ENCODE results near the gene SUMF1.

Gene SUMF1

DNA sequence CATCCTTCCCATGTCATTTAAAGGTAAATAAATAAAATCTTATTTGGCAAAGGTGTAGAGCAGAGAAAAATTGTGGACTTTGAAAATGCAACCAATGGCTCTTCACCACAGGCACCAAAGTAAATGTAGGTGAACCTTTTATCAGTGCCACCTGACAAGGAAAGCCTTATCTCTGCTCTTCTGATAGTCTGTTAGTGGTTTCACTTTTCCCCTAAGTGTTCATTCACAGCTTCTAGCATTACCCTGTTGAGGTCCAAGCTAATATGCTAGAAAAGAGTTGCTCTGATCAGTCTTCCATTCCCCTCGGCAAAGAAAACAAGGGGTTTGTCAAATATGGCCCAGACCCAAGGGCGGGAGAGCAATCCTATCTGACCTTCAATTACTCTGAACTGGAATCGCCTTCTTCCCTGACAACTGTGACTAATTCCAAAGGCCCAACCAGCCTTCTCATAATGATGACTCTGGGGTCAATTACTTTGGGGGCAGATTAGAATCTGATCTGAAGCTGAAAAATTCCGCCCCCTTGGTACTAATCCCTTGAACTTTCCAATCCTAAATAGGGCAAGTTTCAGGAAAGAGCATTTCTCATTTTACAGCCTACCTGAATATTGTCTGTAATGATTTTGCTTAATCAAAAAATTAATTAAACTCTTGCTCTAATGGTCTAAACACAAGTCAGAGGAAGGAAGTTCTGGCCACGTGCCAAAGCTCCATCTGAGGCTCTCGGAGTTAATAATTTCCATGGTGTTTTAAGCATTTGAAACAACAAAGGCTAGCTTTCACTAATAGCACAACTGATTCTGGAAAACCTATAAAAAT lies 111.5 kb downstream of the SUMF1 start:
- TF ChIP-seq, protein P1, sequence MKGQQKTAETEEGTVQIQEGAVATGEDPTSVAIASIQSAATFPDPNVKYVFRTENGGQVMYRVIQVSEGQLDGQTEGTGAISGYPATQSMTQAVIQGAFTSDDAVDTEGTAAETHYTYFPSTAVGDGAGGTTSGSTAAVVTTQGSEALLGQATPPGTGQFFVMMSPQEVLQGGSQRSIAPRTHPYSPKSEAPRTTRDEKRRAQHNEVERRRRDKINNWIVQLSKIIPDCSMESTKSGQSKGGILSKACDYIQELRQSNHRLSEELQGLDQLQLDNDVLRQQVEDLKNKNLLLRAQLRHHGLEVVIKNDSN (IDR thresholded peaks at IDR 0.05): no peak
- TF ChIP-seq CREB1 (IDR thresholded peaks at IDR 0.05; ENCODE audit: low read depth) (no peak), YY1 (IDR thresholded peaks at IDR 0.05; ENCODE audit: low read depth) (no peak), ZBTB7A (IDR thresholded peaks at IDR 0.05; ENCODE audit: low read depth) (no peak), TEAD4 (IDR thresholded peaks at IDR 0.05) (no peak), TAF1 (IDR thresholded peaks at IDR 0.05; ENCODE audit: low read depth) (no peak), NFIC (IDR thresholded peaks at IDR 0.05) (no peak), FOXM1 (IDR thresholded peaks at IDR 0.05; ENCODE audit: borderline replicate concordance, low read depth) (no peak), TCF12 (IDR thresholded peaks at IDR 0.05; ENCODE audit: low read depth) (no peak), EGR1 (IDR thresholded peaks at IDR 0.05) (no peak), EP300 (IDR thresholded peaks at IDR 0.05; ENCODE audit: borderline replicate concordance) (no peak), CEBPB (IDR thresholded peaks at IDR 0.05) (no peak), RAD21 (IDR thresholded peaks at IDR 0.05; ENCODE audit: low read depth) (no peak)
- TF ChIP-seq, protein P2, sequence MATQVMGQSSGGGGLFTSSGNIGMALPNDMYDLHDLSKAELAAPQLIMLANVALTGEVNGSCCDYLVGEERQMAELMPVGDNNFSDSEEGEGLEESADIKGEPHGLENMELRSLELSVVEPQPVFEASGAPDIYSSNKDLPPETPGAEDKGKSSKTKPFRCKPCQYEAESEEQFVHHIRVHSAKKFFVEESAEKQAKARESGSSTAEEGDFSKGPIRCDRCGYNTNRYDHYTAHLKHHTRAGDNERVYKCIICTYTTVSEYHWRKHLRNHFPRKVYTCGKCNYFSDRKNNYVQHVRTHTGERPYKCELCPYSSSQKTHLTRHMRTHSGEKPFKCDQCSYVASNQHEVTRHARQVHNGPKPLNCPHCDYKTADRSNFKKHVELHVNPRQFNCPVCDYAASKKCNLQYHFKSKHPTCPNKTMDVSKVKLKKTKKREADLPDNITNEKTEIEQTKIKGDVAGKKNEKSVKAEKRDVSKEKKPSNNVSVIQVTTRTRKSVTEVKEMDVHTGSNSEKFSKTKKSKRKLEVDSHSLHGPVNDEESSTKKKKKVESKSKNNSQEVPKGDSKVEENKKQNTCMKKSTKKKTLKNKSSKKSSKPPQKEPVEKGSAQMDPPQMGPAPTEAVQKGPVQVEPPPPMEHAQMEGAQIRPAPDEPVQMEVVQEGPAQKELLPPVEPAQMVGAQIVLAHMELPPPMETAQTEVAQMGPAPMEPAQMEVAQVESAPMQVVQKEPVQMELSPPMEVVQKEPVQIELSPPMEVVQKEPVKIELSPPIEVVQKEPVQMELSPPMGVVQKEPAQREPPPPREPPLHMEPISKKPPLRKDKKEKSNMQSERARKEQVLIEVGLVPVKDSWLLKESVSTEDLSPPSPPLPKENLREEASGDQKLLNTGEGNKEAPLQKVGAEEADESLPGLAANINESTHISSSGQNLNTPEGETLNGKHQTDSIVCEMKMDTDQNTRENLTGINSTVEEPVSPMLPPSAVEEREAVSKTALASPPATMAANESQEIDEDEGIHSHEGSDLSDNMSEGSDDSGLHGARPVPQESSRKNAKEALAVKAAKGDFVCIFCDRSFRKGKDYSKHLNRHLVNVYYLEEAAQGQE (IDR thresholded peaks at IDR 0.05; ENCODE audit: low read depth): no peak
- TF ChIP-seq, protein P3, sequence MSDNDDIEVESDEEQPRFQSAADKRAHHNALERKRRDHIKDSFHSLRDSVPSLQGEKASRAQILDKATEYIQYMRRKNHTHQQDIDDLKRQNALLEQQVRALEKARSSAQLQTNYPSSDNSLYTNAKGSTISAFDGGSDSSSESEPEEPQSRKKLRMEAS (IDR thresholded peaks at IDR 0.05): no peak

DNA sequence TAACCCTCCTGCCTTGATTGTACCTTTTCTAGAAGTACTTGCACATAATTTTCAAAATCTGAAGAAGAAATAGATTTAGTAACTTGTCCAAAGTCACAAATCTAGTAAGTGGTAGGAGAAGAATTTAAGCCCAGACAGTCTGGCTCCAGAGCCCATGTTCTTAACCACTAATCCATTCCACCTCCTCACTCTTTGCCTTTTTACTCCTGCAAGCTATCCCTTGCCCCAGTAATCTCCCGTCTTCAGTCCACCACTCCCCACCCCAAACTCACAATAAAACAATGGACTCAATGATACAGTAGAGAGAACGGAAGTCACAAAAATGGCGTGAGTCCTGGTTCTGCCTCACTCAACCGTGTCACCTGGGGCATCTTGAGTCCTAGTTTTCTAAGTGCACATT lies 115.2 kb downstream of the SUMF1 start:
- TF ChIP-seq ZBTB7A (IDR thresholded peaks at IDR 0.05; ENCODE audit: low read depth) (no peak), TAF1 (IDR thresholded peaks at IDR 0.05; ENCODE audit: low read depth) (no peak)

DNA sequence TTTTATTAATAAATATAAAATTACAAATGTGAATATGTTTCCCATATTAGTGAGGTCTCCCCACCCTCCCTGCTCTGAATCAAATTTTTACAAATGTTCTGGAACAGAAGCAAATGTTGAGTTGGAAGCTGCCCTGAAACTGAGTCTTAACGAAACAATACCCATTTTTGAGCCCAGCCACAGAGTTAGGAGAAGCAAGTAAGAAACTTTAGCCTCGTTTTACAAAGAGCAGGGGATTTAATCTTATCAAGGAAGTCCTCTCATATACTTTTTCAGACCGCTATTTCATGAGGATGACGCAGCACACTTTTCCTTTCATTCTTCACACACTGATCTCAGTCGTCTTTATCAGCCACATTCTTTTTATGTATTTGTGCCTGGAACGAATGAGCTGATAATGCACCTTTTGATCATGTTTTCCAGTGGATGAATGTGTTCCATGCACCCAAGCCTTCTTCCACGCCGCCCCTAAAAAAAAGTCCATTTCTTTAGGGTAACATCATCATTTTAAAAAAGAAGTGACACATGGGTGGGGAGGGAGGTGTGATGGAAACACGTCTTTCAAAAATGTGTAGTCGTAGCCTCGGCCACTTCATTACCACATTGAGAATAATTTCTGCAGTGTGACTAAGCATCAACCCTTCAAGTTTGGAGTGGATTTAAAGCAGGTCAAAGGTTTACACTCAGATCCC lies 115.8 kb downstream of the SUMF1 start:
- TF ChIP-seq NFIC (IDR thresholded peaks at IDR 0.05): no peak
- no peak for TF ChIP-seq ZBTB7A (IDR thresholded peaks at IDR 0.05; ENCODE audit: low read depth)
- no peak for TF ChIP-seq CREB1 (IDR thresholded peaks at IDR 0.05; ENCODE audit: low read depth)
- no peak for TF ChIP-seq RAD21 (IDR thresholded peaks at IDR 0.05; ENCODE audit: low read depth)
- no peak for TF ChIP-seq TCF12 (IDR thresholded peaks at IDR 0.05; ENCODE audit: low read depth)
- TF ChIP-seq EP300 (IDR thresholded peaks at IDR 0.05; ENCODE audit: borderline replicate concordance): no peak
- no peak for TF ChIP-seq TAF1 (IDR thresholded peaks at IDR 0.05; ENCODE audit: low read depth)
- TF ChIP-seq FOXM1 (IDR thresholded peaks at IDR 0.05; ENCODE audit: borderline replicate concordance, low read depth): no peak
- no peak for TF ChIP-seq CEBPB (IDR thresholded peaks at IDR 0.05)
- no peak for TF ChIP-seq EGR1 (IDR thresholded peaks at IDR 0.05)
- TF ChIP-seq TEAD4 (IDR thresholded peaks at IDR 0.05): no peak
- TF ChIP-seq, protein P3 (IDR thresholded peaks at IDR 0.05): no peak
- TF ChIP-seq, protein P2 (IDR thresholded peaks at IDR 0.05; ENCODE audit: low read depth): no peak
- TF ChIP-seq, protein P1 (IDR thresholded peaks at IDR 0.05): no peak
- no peak for TF ChIP-seq YY1 (IDR thresholded peaks at IDR 0.05; ENCODE audit: low read depth)

DNA sequence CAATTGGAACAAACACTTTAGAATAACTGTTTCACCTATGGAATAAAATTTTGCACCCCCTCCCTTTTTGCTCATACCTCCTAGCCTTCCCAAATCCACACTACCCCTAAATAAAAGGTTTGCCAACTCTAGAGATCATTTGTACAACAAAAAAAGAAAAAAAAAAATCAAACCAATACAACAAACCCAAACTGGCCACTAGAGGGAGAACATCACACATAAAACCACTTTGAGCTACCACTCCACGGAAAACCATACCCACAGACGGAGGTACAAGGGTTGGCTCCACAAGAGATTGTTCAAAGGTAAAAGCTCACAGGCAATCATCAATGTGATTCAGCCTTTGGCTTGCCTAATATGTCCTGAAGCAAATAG lies 116.3 kb downstream of the SUMF1 start:
- no peak for TF ChIP-seq TEAD4 (IDR thresholded peaks at IDR 0.05)
- no peak for TF ChIP-seq YY1 (IDR thresholded peaks at IDR 0.05; ENCODE audit: low read depth)
- no peak for TF ChIP-seq NFIC (IDR thresholded peaks at IDR 0.05)
- TF ChIP-seq RAD21 (IDR thresholded peaks at IDR 0.05; ENCODE audit: low read depth): peak; percentile 58
- no peak for TF ChIP-seq TCF12 (IDR thresholded peaks at IDR 0.05; ENCODE audit: low read depth)

DNA sequence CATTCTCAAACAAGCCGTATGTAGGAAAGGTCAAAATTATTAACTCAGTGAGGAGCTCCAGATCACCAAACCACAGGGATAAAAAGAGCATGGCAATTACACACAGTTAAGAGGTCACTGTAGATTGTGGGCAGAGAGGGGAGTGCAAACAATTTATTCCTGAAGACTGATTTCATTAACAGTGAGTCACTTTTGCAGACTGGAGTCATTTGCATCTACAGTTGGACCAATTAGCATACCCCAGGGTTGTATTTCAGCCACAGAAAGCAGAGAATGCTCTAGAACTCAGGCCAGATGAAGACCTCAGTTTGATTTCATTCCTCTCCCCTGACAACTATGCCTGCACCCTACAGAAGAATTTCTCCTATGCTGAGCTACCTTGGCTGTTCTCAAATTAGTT lies 123.8 kb downstream of the SUMF1 start:
- TF ChIP-seq TCF12 (IDR thresholded peaks at IDR 0.05; ENCODE audit: low read depth) (no peak), RAD21 (IDR thresholded peaks at IDR 0.05; ENCODE audit: low read depth) (no peak), YY1 (IDR thresholded peaks at IDR 0.05; ENCODE audit: low read depth) (no peak), FOXM1 (IDR thresholded peaks at IDR 0.05; ENCODE audit: borderline replicate concordance, low read depth) (no peak)
- TF ChIP-seq, protein P3 (IDR thresholded peaks at IDR 0.05): no peak
- TF ChIP-seq, protein P2 (IDR thresholded peaks at IDR 0.05; ENCODE audit: low read depth): no peak

All from Ishikawa (cell line).